Stimulated activated CD4-positive, alpha-beta T cell treated with anti-CD3 and anti-CD28 coated beads, TNF-alpha, amount 100 ng/mL, for 1 hour (primary cell): ENCODE results near the gene BRD3OS.
"Not testable (repeated sequence)": the region's sequence is repeated elsewhere in the genome, so short reads cannot be mapped to it uniquely, and the experiment has no call there.

Experiments
- DNase-seq, 3 donors: peaks; one replicate each; pipeline ENCODE4 v3.0.0-alpha.2; 2020; ENCODE audit warnings: low read depth in 3 of 3, low spot score in 1 of 3

BRD3OS gene

GRCh38 chr9:134061688-134062371, 36.5 kb downstream of the BRD3OS start:
- no peak for DNase-seq

- no peak for DNase-seq
Observed at GRCh38 chr9:134062461-134063087, 37.3 kb downstream of the BRD3OS start.

DNA sequence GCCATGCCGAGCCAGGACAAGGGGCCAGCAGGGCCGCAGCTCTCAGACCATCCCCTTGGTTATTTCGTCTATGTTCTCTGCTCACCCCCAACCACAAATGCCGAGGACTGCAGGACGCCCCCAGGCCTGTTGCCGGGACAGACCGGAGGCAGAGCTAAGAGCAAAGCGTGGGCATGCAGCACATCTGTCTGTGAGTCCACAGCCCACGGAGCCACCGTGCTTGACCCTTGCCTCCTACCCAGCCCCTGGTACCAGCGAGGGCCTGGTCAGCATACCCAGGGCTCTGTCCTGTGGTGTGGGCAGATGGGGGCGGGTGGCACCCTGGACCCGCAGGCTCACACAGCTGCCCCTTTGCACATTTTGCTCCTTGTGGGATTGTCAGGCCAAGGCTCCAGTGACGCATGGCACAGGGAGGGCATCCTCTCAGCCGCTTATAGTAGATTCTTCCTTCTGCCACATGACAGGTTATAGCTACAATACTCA, 37.8 kb downstream of the BRD3OS start:
- no peak for DNase-seq

- no peak for DNase-seq
Observed at GRCh38 chr9:134063571-134064450, 38.5 kb downstream of the BRD3OS start.

DNA sequence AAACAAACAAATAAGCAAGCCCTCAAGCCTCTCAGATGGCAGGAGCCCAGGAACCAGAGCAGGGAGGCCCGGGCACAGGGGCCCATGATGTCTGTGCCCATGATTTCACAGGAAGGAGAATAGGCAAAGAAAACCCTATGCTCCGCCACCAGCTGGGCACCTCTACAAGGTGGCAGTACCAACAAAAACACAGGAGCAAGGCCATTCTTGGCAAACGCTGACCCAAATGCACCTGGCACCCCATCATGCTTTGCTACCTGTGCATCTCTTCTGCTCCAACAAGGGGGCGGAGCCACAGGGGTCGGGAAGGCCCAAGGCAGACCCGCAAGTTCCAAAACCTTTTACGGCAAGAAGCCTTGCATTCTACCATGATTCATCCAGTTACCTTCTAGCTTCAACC, 39.4 kb downstream of the BRD3OS start:
- no peak for DNase-seq

- peak in 1 of 3 donors; percentile 38 for DNase-seq
Observed at GRCh38 chr9:134065612-134066419, 40.5 kb downstream of the BRD3OS start.

GRCh38 chr9:134066526-134066912, 41.2 kb downstream of the BRD3OS start:
- no peak for DNase-seq

DNA sequence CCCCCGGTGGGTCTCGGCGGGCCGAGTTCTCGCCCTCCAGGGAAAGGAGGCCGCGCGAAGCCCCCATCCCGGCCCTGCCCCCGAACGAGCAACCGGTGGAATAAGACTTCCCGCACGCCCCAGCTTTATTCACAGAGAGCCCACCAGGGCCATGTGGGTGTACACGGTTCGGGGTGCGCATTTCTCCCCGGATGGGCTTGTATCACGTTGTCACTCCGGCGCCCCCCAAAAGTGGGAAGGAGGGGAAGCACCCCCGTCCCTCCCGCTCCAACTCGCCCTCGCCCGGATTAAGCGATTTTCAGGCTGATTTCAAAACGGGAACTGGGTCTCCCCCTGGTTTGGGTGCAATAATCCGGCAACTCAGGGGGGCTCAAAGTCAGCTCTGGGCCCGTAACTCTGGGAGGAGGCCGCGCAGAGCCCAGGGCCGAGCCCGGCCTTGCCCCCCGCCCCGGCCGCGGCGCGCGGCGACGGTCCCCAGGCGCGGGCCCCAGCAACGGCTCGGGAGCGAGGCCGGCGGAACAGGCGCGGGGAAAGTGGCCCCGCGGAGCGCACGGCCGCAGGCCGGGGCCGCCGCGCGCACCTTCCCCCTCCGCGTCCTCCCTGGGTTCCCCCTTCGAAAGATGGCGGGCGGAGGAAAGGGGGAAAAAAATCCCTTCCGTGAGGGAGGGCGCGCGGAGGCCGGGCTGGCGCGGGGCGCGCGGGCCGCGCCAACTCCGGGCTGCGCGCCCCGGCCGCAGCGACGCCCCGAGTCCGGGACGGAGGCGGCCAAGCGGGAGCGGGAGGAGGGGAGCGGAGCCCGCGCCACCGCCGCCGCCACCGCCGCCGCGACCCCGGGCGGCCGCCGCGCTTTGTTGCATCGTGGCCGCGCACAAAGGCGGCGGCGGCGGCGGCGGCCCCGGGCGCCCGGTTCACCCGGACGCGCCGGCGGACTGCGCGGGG, 41.9 kb downstream of the BRD3OS start:
- DNase-seq = peak in 1 of 3 donors; percentile 16

- peak; percentile 45 to 68 (median 58) for DNase-seq
Observed at GRCh38 chr9:134067904-134068743, 42.8 kb downstream of the BRD3OS start, which contains the start of gene BRD3. TSS of gene BRD3 (minus strand) at chr9:134068026. CDS start at chr9:134053477, 14,549 bp downstream.

GRCh38 chr9:134068744-134069479, 43.6 kb downstream of the BRD3OS start:
- DNase-seq = no peak

- DNase-seq = no peak
Observed at GRCh38 chr9:134069480-134070399, 44.5 kb downstream of the BRD3OS start.

- DNase-seq = no peak
Observed at GRCh38 chr9:134071149-134071548, 45.9 kb downstream of the BRD3OS start.

- not testable (repeated sequence) for DNase-seq
Observed at GRCh38 chr9:134072683-134073082, 47.4 kb downstream of the BRD3OS start.

DNA sequence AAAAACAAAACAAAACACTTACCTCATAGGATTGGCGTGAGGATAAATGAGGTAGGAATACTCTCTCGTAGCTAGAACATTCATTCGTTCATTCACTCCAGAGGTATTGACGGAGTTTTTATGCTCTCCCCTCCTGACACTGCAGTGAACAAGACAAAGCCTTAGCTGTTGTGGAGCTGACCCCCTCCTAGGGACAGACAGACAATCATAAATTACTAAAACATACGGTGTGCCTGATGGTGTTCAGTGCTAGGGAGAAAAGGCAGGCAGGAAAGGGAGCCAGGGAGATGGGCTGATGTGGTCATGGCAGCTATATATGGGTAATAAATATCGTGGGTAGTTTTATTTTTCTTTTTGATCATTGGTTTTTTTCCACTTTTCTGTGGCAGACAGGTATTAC, 48.2 kb downstream of the BRD3OS start:
- no peak for DNase-seq

DNA sequence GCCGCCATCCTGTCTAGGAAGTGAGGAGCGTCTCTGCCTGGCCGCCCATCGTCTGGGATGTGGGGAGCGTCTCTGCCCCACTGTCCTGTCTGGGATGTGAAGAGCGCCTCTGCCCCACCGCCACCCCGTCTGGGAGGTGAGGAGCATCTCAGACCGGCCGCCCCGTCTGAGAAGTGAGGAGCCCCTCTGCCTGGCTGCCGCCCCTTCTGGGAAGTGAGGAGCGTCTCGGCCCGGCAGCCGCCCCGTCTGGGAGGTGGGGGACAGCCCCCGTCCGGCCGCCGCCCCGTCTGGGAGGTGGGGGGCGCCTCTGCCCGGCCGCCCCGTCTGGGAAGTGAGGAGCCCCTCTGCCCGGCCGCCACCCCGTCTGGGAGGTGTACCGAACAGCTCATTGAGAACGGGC, 50.4 kb downstream of the BRD3OS start:
- not testable (repeated sequence) for DNase-seq

GRCh38 chr9:134076644-134077043, 51.4 kb downstream of the BRD3OS start:
- DNase-seq = no peak
